Measurements from ENCODE around the gene CARS1.
"Not testable (repeated sequence)": the region's sequence is repeated elsewhere in the genome, so short reads cannot be mapped to it uniquely, and the experiment has no call there.

The CARS1 gene

DNA sequence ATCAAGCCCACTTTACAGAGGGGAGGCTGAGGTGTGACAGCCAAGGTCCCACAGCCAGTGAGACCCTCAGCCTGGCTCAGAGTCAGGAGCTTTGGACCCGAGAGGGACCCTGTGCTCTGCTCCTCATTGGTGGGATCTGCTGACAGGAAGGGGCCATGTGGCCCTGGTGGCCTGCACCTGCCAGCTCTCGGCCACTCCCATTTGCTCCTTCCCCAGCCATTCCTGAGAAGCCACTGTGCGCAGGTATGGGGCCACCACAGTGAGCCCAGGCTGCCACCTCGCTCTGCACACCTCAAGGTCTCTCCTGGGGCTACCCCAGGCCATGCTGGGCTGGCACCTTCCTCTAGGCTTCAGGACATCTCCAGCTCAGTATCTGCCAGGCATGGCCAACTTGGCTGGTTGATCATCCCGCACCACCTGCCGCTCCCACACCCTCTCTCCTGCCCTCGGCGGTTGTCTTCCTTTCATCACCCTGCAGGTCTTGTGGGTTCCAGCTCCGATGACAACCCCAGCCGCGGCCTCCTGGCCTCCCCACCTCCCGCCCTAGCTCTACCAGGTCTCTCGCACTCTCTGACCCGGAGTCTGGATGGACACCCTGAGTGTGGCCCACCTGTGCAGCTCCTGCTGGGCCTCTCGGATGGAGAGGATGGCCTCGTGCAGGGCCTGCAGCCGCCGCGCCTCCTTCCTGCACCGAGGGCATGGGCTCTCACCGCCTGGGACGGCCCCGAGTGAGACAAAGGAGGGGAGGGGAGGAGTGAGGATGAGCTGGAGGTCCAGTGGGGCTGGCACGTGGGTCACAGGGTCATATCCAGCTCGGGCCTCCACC, 32.2 kb upstream of the CARS1 start:
- no peak for DNase-seq

DNA sequence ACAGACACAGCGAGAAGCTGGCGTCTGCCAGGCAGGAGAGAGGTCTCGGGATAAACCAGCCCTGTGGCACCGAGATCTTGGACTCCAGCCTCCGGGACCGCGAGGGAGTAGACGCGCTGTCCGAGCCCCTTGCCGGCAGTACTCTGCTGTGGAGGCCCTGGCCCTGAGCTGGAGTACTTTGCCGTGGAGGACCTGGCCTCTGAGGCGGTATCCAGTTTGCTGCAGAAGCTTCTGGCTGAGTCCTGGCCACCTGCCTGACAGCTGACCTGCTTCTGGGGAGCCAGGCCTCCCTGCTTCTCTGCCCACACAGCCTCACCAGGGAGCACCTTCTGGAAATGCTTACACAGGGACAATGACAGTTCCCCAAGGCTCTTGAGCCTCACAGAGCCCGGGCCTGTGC, 31.6 kb upstream of the CARS1 start:
- no peak for DNase-seq

DNA sequence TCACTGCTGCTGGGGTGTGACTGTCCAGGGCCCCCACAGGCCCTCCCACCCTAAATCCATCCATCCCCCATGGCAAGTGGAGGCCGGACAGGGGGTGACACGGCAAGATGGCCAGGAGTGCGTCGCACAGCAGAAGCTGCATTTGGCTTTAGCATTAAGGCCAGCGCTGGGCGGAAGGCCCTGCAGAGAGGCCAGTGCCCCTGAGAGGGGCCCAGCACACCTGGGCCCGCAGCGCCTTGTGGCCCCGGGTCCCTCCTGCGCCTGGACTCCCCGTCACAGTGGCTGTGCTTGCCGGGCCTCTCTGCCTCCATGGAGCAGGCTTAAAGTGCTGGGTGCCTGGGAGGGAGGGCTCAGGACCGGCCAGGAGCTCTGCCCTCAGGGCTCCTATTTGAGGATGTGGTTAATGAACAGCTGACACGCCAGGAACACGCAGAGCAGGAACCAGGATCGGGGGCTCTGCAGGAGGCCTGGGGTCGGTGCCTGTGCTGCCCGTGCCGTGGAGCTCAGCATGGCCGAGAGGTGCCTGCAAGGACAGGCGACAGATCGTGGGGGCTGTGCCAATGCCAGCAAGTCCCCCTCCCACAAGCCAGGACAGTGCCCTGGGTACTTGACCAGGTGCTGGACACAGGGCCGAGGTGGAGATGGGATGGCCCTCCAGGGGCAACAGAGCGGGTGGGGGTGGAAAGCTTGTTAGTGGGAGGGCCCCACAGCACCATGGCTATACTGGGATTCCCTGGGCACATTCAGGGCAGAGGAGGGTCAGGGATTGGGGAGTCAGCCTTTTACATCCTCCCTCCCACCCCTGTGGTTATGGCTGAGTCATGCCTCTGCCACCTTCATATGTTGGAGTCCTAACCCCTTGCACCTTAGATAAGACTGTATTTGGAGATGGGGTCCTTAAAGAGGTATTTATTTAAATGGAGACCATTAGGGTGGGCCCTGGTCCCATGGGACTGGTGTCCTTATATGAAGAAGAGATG, 30.9 kb upstream of the CARS1 start:
- no peak for DNase-seq

DNA sequence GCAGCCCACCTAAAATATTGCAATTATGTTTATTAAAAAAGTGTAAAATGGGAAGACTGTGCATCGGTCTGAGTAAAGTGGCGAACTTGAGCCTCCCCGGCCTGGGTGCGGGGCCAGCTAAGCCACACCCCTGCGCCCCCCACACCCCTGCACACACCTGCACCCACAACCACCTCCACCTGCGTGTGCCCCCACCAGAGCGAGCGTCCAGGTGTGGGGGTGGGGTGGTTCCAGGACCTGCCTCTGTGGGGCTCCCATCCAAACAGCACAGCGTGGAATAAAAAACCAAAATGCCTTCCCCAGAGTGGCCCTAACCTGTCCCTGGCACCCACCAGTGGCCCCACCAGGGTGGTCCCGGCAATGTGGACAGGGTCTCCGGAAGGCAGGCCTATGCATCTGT, 30.1 kb upstream of the CARS1 start:
- DNase-seq: no peak

DNA sequence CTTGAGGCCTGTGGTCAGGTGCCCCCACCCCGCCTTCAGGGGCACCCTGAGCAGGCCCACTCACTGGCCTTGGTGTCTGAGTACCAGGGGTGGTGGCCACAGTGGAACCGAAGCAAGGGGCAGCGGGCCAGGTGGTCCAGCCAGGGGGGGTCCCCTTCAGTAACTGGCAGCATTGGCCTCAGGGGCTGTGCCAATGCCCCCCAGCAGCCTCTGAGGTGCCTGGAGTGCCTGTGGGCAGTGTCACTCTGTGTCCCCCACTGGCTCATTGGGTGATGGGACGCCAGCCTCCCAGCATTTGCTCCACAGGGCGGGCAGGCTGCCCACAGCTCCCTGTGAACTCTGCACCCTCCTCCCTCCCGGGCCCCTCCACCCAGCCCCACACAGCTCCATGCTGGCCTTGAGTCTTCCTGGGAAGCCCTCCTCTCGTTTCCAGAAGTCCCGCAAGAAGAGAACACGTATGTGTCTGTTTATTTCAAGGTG, 29.5 kb upstream of the CARS1 start:
- no peak for DNase-seq

DNA sequence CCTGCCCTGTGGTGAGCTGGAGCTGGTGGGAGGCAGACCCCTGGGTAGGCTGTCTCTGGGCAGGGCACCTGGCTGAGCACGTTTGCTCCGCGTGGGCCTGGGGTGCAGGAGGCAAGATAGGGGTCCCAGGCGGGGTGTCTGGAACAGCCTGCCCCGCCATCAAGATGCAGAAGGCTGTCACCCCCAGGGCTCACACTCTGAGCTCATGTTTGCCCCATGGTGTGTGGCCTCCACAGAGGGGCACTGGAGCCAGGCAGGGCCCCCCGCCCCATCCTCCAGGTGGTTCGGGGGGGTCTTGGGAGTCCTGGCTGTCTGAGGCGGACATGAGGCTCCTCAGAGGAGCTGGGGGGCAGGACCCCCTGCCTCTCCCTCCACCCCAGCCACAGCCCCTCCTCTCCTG, 28.9 kb upstream of the CARS1 start:
- no peak for DNase-seq

DNA sequence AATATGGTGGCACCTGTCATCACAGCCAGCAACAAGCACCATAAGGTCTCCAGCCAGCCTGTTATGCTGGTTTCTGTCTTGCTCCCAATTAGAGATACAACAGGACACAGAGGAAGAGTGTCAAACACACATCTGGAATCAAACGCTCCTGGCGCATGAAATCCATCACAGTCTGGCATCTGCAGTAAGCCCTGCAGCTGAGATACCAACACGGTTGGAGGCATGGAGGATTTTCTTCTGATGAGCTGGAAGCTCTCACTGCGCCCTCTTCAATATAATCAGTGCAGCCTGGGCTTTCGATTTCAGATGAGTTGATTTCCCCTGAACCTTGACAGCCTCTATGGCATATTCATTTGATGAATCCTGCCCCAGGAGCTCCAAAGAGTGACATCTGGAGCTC, 27.8 kb upstream of the CARS1 start:
- DNase-seq: no peak

DNA sequence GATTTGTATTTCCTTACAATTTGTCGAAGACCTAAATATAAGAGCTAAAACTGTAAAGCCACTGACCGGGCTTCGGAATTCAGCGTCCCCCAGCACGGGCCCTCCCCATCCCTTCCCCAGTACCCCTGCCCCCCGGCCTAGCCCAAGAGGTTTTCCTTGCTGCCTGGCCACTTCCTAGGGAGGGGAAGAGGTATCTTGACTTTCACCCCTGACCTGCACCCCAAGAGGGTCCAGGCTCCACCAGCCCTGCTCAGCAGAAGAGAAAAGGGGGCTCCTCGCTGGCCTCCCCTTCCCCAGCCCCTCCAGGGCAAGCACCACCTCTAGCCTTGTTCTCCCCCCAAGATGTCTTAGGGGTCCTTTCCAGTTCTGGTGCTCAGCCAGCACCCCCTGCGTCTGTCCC, 26.1 kb upstream of the CARS1 start:
- DNase-seq: no peak

DNA sequence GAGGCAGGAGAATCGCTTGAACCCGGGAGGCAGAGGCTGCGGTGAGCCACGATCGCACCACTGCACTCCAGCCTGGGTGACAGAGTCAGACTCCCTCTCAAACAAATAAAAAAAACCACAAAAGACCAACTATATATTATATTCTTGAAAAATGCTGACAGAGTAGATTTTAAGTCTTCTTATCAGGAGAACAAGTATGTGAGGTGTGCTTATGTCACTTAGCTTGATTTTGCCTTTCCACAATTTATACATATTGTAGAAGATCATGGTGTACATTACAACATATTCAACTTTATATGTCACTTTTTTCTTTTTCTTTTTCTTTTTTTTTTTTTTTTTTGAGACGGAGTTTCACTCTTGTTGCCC, 24.1 kb upstream of the CARS1 start:
- DNase-seq: no peak

DNA sequence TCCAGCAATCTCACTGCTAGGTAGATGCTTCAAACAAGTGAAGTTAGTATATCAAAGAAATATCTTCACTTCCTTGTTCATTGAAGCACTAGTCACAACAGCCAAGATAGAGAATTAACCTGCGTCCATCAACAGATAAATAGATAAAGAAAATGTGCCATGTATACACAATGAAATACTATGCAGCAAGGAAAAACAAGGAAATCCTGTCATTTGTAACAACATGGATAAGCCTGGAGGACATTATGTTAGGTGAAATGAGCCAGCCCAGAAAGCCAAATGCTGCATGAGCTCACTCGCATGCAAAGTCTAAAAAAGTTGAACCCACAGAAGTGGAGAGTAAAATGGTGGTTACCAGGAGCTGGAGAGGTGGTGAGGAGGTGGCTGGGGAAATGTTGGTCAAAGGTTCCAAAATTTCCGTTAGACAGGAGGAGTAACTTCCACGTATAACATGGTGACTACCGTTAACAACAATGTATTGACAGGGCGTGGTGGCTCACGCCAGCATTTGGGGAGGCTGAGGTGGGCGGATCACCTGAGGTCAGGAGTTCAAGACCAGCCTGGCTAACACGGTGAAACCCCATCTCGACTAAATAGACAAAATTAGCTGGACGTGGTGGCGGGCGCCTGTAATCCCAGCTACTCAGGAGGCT, 23.6 kb upstream of the CARS1 start:
- DNase-seq: no peak

DNA sequence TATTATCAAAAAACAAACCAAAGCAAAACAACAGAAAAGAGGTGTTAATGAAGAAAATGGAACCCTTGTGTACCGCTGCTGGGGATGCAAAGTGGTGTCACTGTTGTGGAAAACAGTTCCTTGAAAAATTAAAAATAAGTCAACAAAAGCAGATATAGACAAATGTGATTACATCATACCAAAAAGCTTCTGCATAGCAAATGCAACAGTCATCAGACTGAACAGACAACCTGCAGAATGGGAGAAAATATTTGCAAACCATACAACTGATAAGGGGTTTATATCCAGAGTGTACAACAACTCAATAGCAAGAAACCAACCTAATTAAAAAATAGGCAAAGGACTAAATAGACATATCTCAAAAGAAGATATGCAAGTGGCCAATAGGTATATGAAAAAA, 22.9 kb upstream of the CARS1 start:
- no peak for DNase-seq

DNA sequence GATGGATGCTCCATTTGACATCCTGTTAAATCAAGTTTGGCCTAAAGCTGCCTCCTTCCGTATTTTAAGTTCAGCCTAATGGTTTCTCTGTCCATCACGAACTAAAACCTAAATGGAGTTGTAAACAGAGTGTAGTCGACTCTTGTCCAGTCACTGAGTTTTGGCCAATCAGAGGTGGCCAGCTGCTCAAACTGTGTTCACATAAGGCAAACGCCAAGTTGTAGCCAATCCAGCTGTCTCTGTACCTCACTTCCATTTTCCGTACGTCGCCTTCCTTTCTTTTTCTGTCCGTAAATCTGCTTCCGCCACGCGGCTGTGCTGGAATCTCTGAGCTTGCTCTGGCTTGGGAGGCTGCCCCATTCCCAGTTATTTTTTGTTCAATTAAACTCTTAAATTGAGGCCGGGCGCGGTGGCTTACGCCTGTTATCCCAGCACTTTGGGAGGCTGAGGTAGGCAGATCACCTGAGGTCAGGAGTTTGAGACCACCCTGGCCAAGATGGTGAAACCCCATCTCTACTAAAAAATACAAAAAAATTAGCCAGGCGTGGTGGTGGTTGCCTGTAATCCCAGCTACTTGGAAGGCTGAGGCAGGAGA, 20.7 kb upstream of the CARS1 start:
- DNase-seq: no peak

DNA sequence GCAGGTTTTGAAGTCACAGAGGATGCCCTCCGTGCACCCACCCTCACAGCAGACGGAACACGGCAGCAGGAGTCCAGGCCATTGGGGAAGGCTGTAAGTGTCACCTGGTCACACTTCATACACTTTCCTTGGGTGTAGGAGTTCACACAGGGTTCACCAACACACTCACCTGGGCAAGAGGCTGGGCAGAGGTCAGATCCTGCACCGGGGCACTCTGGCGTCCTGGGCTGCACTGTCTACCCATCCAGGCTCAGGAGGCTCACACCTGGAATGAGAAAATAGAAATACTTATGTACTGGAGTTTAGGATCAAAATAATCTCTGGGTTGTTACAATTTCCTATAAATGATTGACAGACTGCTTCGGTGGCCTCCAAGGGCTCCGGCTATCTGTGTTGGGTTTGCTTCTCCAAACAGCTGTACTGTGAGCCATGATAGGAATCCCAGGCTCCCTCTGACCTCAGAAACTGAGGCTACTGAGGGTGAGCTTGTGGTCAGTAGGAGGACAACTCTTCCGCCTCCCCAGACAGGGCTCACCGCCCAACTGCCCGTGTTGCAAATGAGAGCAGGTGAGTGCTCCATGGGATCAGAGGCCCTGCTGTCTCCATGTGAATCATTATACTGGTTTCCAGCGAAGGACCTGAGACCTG, 20.1 kb upstream of the CARS1 start:
- DNase-seq: no peak

DNA sequence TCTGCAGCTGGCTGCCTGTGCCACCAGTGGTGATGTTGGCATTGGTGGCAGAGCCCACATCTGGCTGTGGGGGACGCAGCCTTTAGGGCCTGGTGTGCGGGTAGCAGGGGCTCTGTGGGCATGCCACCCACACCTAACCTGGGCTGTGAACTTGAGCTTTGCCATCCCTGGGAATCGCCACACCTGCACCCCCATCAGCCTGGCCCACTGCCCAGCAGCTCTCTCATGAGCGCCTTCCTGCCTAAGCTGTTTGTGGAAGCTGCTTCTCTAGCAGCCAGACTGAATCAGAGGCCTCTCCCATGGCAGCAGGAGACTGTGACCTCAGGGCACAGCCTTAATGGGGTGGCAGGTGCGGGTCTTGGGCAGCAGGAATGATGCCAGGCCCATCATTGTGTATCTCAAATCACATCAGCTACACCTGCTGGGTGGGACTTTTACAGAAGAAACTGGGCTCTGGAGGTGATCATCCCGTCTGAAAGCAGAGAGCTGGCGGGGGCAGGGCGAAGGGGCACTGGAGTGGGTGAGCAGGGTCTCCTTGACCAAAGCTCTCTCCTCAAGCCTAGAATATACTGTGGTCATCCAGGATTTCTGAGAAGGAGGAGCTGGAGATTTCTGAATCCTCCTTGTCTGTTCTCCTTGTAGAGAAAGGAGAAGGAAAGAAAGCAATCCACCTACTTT, 17.8 kb upstream of the CARS1 start:
- DNase-seq: no peak

DNA sequence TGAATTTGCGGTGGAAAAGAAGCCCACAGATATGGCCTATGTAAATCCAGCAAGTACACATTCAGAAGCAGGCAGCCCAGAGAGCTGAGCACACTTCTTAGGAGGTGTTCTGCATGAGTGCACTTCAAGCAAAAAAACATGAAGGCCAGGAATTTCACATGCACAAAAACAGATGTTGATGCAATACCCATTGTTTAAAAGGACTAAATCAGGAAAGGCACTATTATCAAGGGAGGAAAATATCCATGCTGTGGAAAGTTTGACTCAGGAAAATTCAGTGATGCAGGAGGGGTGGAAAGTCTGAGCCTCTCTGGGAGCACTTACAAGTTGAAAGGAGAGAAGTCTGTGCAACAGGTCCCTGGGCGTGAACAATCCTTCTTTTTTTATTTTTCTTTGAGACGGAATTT, 15.8 kb upstream of the CARS1 start:
- DNase-seq: no peak

DNA sequence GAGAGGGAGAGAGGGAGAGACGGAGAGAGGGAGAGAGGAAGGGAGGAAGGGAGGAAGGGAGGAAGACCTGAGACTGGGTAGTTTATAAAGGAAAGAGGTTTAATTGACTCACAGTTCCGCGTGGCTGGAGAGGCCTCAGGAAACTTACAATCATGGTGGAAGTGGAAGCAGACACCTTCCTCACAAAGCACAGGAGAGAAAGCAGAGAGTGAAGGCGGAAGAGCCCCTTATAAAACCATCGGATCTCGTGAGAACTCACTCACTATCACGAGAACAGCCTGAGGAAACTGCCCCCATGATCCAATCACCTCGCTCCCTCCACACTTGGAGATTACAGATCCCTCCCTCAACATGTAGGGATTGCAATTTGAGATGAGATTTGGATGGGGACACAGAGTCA, 12.2 kb upstream of the CARS1 start:
- DNase-seq: no peak

DNA sequence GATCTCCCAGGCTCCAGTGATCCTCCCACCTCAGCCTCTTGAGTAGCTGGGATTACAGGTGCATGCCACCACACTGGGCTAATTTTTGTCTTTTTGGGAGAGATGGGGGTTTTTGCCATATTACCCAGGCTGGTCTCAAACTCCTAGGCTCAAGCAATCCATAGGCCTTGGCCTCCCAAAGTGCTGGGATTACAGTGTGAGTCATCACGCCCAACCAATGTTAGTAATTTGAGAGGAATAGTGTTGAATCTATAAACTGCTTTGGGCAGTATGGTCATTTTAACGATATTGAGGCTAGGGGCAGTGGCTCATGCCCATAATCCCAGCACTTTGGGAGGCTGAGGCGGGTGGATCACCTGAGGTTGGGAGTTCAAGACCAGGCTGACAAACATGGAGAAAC, 9.1 kb upstream of the CARS1 start:
- DNase-seq: not testable (repeated sequence)

DNA sequence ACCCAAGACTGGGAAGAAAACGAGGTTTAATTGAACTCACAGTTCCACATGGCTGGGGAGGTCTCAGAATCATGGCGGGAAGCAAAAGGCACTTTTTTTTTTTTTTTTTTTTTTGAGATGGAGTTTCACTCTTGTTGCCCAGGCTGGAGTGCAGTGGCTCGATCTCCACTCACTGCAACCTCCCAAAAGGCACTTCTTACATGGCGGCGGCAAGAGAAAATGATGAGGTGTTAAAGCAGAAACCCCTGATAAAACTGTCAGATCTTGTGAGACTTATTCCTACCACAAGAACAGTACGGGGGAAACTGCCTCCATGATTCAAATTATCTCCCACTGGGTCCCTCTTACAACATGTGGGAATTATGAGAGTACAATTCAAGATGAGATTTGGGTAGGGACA, 7.5 kb upstream of the CARS1 start:
- DNase-seq: not testable (repeated sequence)

DNA sequence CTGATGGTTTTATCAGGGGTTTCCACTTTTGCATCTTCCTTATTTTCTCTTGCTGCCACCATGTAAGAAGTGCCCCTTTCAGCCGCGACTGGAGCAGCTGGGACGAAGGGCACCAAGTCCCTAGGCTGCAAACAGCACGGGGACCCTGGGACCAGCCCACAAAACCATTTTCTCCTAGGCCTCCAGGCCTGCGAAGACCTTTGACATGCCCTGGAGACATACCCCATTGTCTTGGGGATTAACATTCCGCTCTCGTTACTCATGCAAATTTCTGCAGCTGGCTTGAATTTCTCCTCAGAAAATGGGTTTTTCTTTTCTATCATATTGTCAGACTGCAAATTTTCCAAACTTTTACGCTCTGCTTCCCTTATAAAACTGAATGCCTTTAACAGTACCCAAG, 6.7 kb upstream of the CARS1 start:
- not testable (repeated sequence) for DNase-seq

DNA sequence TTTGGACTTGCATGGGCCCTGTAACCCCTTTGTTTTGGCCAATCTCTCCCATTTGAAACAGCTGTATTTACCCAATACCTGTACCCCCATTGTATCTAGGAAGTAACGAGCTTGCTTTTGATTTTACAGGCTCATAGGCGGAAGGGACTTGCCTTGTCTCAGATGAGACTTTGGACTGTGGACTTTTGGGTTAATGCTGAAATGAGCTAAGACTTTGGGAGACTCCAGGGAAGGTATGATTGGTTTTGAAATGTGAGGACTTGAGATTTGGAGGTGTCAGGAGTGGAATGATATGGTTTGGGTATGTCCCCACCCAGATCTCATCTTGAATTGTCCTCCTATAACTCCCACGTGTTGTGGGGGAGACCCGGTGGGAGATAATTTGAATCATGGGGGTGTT, 6.2 kb upstream of the CARS1 start:
- DNase-seq: not testable (repeated sequence)

DNA sequence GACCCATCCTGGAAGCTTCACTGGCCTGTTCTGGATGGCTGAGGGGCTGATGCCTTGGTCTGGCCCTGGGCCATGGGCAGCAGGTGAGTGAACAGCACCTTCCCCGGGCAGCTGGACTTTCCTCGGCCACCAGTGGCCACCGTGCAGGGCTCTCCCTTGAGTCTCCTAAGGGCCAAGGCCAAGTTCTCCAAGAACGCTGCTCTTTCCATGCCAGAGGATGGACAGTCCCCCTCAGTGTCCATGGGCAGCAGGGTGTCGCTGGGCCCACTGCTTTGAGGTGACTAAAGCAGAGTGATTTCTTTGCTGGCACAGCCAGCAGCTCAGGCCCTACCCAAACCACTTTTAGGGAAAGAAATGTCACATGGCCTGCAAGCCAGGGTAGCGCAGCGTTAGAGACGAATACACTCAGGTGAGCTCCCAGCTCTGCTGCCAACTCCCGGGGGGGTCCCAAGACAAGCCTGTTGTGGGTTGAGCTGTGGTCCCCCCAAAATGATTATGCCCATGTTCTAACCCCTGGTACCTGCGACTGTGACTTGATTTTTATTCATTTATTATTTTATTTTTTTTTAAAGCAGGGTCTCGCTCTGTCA, 3.3 kb upstream of the CARS1 start:
- no peak for DNase-seq

All from activated CD4-positive, alpha-beta T cell treated with anti-CD3 and anti-CD28 coated beads for 48 hours (primary cell).